ENCODE measurements around the gene RNGTT. TPM values are rescaled to one million over a fixed set of nuclear protein-coding genes. Genes with fewer than 3 reads are reported as not detected.

RNGTT gene
- total RNA-seq, 1 experiment from 2014 or later: 15.2 TPM

- intact Hi-C loops (cut with micrococcal nuclease; ENCODE audit: unreplicated experiment): no loop called here
- ChIA-PET POLR2A (ENCODE audit: unreplicated experiment) (interaction anchor here (0.5 kb wide), 1 partner anchor 1918 kb away, joined by 3 read pairs; no protein-coding TSS in a partner anchor), CTCF (no interaction called here)
- Histone ChIP-seq H3K9me3 (ENCODE audit: insufficient read depth, low read depth) (no peaks in the 10 kb centered on the region), H3F3A (ENCODE audit: insufficient read depth, low read depth) (no peaks in the 10 kb centered on the region), H3K27ac (no peak overlapping the region), H3K79me2 (ENCODE audit: low read depth) (no peaks in the 10 kb centered on the region), H2AFZ (no peak overlapping the region), H3K36me3 (ENCODE audit: low read depth) (no peaks in the 10 kb centered on the region), H3K9me2 (ENCODE audit: insufficient read depth) (no peaks in the 10 kb centered on the region), H3K4me1 (replicated peaks; ENCODE audit: insufficient read depth) (no peaks in the 10 kb centered on the region), H3K4me2 (no peak overlapping the region), H4K20me1 (ENCODE audit: insufficient read depth) (no peaks in the 10 kb centered on the region), H3K4me3 (no peak overlapping the region), H3K27me3 (ENCODE audit: insufficient read depth, low read depth) (no peaks in the 10 kb centered on the region)
- TF ChIP-seq EZH2 (IDR thresholded peaks at IDR 0.05; ENCODE audit: low read depth) (no peak), CTCF (conservative IDR thresholded peaks at IDR 0.05) (no peak)
- no TSS peak for BruUV-seq (replicated peaks)
- no peak for DNase-seq
These were observed 105.0 kb downstream of the RNGTT start for GRCh38 chr6:88858455-88858854.

- Histone ChIP-seq H3K79me2 (ENCODE audit: low read depth) (no peaks in the 10 kb centered on the region), H3K4me1 (replicated peaks; ENCODE audit: insufficient read depth) (no peaks in the 10 kb centered on the region), H3K4me2 (no peak overlapping the region), H3K9me2 (ENCODE audit: insufficient read depth) (no peaks in the 10 kb centered on the region), H3K4me3 (no peak overlapping the region), H3F3A (ENCODE audit: insufficient read depth, low read depth) (no peaks in the 10 kb centered on the region), H3K27me3 (ENCODE audit: insufficient read depth, low read depth) (no peaks in the 10 kb centered on the region), H3K36me3 (ENCODE audit: low read depth) (no peaks in the 10 kb centered on the region), H2AFZ (no peak overlapping the region), H4K20me1 (ENCODE audit: insufficient read depth) (no peaks in the 10 kb centered on the region), H3K9me3 (ENCODE audit: insufficient read depth, low read depth) (no peaks in the 10 kb centered on the region), H3K27ac (no peak overlapping the region)
- no peak for TF ChIP-seq CTCF (conservative IDR thresholded peaks at IDR 0.05)
- TF ChIP-seq EZH2 (IDR thresholded peaks at IDR 0.05; ENCODE audit: low read depth): no peak
- CTCF ChIA-PET: no interaction called here
- BruUV-seq (replicated peaks): no TSS peak
- POLR2A ChIA-PET (ENCODE audit: unreplicated experiment): interaction anchor here (0.6 kb wide), 1 partner anchor 52 kb away, joined by 4 read pairs; no protein-coding TSS in a partner anchor
- no peak for DNase-seq
- intact Hi-C loops (cut with micrococcal nuclease; ENCODE audit: unreplicated experiment): no loop called here
These were observed 106.9 kb downstream of the RNGTT start for GRCh38 chr6:88856566-88856965.

- Histone ChIP-seq H3F3A (ENCODE audit: insufficient read depth, low read depth) (no peaks in the 10 kb centered on the region), H3K79me2 (ENCODE audit: low read depth) (no peaks in the 10 kb centered on the region), H3K4me3 (no peak overlapping the region), H3K27ac (no peak overlapping the region), H3K4me2 (no peak overlapping the region), H3K4me1 (replicated peaks; ENCODE audit: insufficient read depth) (no peaks in the 10 kb centered on the region), H3K36me3 (ENCODE audit: low read depth) (no peaks in the 10 kb centered on the region), H4K20me1 (ENCODE audit: insufficient read depth) (no peaks in the 10 kb centered on the region), H3K9me3 (ENCODE audit: insufficient read depth, low read depth) (no peaks in the 10 kb centered on the region), H3K27me3 (ENCODE audit: insufficient read depth, low read depth) (no peaks in the 10 kb centered on the region), H3K9me2 (ENCODE audit: insufficient read depth) (no peaks in the 10 kb centered on the region), H2AFZ (no peak overlapping the region)
- intact Hi-C loops (cut with micrococcal nuclease; ENCODE audit: unreplicated experiment): no loop called here
- no peak for DNase-seq
- BruUV-seq (replicated peaks): no TSS peak
- TF ChIP-seq EZH2 (IDR thresholded peaks at IDR 0.05; ENCODE audit: low read depth) (no peak), CTCF (conservative IDR thresholded peaks at IDR 0.05) (no peak)
- POLR2A ChIA-PET (ENCODE audit: unreplicated experiment): no interaction called here
- CTCF ChIA-PET: no interaction called here
These were observed 107.8 kb downstream of the RNGTT start for GRCh38 chr6:88855541-88856147.
